Measurements from ENCODE around the gene CDK5RAP3. TPM values are rescaled to one million over a fixed set of nuclear protein-coding genes. Genes with fewer than 3 reads are reported as not detected.

Gene CDK5RAP3
- total and polyA plus RNA-seq, 7 donors = 21.0 to 44.1 (median 29.9) TPM

DNA sequence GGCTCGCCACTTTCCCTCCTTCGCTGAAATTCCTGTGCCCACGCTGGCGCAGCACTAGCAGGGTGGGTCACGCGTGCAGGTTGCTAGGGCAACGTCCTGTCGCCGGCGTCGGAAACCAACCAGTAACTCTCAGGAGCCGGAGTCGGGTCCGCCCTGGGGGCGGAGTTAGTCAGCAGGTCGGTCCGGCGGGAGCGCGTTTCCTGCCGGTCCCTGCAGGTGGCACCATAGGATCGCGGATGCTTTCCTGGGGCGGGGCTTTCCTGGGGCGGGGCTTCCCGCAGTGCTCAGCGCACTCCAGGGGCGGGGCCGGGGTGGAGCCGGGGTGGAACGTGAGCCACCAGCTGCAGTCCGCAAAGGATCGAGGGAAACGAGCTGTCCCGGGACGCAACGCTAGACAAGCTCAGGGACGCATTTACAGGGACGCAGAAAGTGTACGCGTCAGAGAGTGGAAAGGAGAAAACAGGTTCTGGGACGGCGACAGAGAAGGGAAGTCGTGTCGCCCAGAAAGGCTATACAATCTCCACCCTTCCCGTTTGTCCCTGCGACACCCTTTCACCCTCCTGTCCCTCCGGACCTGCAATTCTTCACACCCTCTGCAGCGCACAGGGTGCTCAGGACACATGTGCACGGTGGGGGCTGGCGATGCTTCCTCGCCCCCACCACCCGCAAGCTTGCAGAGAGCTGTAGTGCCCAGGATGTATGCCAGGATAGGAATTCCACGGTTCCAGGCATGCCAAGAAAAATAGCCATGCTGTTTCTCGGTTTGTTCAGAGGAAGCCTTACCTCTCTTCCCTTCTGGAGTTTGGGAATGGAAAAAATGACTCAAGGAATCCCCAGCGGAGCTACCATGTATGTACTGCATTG lies 54.4 kb downstream of the CDK5RAP3 start:
- ATAC-seq = peak; percentile 86 to 89 (median 87)
- peak; percentile 97 to 99 for DNase-seq
- Histone ChIP-seq H3K4me1 (peaks cover 39% of the 10 kb centered on the region), H3K27me3 (ENCODE audit: insufficient read depth in 3 of 3, low read length in 2 of 3) (peaks cover 0 to 3% (median 0%) of the 10 kb centered on the region in 3 donors), H3K36me3 (ENCODE audit: insufficient read depth in 1 of 2, low read depth in 1 of 2) (no peaks in the 10 kb centered on the region), H3K27ac (peak overlapping the region; percentile 79), H3K9me3 (no peaks in the 10 kb centered on the region), H3K4me3 (peak overlapping the region; percentile 67)
- intact Hi-C loops (cut with DNase I) = loop anchor here in 1 of 2 donors (1.0 to 10.0 kb wide), 2 partner anchors 107 to 570 kb away; partner anchors contain the start of genes HOXB3 and HOXB5
- TF ChIP-seq, protein P1, sequence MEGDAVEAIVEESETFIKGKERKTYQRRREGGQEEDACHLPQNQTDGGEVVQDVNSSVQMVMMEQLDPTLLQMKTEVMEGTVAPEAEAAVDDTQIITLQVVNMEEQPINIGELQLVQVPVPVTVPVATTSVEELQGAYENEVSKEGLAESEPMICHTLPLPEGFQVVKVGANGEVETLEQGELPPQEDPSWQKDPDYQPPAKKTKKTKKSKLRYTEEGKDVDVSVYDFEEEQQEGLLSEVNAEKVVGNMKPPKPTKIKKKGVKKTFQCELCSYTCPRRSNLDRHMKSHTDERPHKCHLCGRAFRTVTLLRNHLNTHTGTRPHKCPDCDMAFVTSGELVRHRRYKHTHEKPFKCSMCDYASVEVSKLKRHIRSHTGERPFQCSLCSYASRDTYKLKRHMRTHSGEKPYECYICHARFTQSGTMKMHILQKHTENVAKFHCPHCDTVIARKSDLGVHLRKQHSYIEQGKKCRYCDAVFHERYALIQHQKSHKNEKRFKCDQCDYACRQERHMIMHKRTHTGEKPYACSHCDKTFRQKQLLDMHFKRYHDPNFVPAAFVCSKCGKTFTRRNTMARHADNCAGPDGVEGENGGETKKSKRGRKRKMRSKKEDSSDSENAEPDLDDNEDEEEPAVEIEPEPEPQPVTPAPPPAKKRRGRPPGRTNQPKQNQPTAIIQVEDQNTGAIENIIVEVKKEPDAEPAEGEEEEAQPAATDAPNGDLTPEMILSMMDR (IDR thresholded peaks at IDR 0.05) = peak; percentile 67
- WGBS, 3 donors = 1% methylated on average over 52 to 56 of the region's 56 CpGs

DNA sequence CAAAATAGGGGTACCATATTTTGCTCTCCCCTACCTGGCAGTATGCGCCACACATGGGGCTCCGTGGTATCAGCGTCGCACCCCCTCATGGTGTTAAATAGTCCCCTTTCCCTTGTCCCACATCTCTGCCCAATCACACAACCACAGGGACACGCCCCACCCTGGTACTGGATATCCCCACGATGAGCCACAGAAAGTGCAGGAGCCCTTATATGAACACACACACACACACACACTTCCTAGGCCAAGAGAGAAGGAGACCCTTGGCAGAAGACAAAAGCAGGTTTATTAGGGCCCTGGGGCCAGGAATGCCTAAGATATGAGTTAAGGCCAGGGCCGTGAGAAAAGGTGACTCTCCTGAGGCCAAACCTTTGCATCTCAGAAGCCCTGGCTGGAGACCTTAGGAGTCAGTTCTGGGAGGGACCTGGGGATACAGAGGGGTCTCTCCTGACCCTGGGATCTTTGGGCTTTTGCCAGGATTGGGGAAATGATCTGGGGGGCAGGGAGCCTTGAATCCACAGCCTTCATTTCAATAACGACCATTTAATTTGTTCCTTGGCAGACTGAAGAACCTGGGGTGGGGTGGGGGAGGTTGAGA lies 55.1 kb downstream of the CDK5RAP3 start:
- TF ChIP-seq, protein P1 (IDR thresholded peaks at IDR 0.05) = no peak
- Histone ChIP-seq H3K36me3 (ENCODE audit: insufficient read depth in 1 of 2, low read depth in 1 of 2) (no peaks in the 10 kb centered on the region), H3K27me3 (ENCODE audit: insufficient read depth in 3 of 3, low read length in 2 of 3) (peaks cover 0 to 3% (median 0%) of the 10 kb centered on the region in 3 donors), H3K9me3 (no peaks in the 10 kb centered on the region), H3K4me1 (peaks cover 39% of the 10 kb centered on the region), H3K4me3 (peak overlapping the region; percentile 67), H3K27ac (peak overlapping the region; percentile 79)
- intact Hi-C loops (cut with DNase I) = loop anchor here (1.0 to 10.0 kb wide), 5 partner anchors 48 to 569 kb away; partner anchors contain the start of genes HOXB3 (in 1 of the 2) and HOXB5 (in 1 of the 2)
- DNase-seq (no peak), ATAC-seq (peak in 2 of 4 donors; percentile 1 to 8)
- 14 to 32% (median 17%) methylated on average over 8 of the region's 8 CpGs for WGBS, 3 donors

DNA sequence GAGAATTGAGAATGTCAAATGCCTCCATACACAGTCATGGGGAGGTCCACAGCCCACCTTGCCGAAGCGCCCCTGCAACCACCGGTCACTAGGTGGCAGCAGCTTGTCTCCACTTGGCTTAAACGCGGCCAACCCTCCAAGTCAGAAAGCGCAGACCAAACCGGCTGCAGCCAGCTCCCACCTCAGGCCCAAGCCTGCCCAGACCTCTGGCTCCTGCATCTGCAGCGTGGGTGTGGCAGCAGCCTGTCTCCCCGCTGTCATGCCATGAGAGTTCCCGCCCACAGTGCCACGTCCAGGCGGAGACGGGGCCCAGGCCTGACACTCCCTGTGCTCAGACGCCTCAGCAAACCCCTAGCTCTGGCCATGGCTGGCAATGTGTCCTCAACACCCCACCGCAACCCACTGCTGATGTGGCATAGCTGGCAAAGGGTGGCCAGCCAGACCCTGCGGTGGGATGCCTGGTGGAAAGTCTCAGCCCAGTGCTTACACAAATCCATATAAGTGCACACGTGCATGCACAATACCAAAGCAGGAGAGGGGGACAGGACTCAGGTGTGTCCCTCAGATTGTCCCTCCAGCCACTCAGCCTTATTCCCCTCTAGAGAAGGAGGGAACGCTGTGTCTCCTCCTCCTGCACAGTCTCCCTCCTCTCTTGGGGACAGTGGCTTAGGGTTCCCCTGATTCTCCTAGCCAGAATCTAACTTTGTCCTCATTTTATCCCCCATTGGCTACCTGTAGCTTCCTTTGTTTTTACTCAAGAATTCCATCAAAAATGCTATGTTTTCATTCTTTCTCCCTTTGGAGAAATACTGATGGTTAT lies 55.8 kb downstream of the CDK5RAP3 start:
- Histone ChIP-seq H3K9me3 (no peaks in the 10 kb centered on the region), H3K27me3 (ENCODE audit: insufficient read depth in 3 of 3, low read length in 2 of 3) (peaks cover 0 to 3% (median 0%) of the 10 kb centered on the region in 3 donors), H3K36me3 (ENCODE audit: insufficient read depth in 1 of 2, low read depth in 1 of 2) (peaks cover 0 to 4% of the 10 kb centered on the region in 2 donors), H3K4me1 (peaks cover 39% of the 10 kb centered on the region), H3K27ac (peak overlapping the region; percentile 79), H3K4me3 (peak overlapping the region; percentile 67)
- intact Hi-C loops (cut with DNase I) = loop anchor here (1.0 to 10.0 kb wide), 4 partner anchors 48 to 568 kb away; partner anchors contain the start of genes HOXB3 (in 1 of the 2) and HOXB5 (in 1 of the 2)
- TF ChIP-seq, protein P1 (IDR thresholded peaks at IDR 0.05) = peak; percentile 79
- ATAC-seq (peak; percentile 37 to 69 (median 58)), DNase-seq (peak; percentile 79 to 93)
- WGBS, 3 donors = 13 to 23% (median 19%) methylated on average over 15 to 18 of the region's 18 CpGs

DNA sequence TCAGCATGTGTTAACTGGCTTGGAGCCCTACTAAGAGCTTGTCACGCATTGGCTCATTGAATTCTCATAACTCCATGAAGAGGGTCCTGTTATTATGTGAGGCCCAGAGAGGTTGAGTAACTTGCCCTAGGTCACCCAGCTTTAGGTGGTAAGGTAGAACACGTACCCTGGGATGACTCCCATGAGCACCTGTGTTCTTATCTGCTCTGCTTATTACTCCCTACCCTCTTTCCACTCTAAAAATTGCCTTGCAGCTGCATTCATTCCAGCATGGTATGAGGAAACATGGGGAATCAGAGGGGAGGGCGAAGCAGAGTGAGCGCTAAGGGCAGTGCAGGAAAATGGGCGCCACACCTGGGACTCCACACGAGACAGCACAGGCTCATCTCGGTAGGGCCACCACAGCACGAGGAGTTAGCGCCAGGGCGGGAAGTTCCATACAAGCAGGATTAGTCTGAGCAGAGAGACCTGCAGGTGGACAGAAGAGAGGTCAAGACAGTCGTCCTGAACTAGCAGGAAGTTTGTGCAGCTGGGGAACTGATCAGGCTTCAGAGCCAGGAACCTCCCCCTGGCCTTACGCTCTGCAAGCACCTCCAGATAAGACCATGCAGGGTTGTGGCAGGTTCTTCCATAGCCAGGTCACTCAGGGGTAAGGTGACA lies 56.5 kb downstream of the CDK5RAP3 start:
- intact Hi-C loops (cut with DNase I) = loop anchor here (2.0 to 10.0 kb wide), 3 partner anchors 47 to 567 kb away; partner anchors contain the start of genes HOXB3 (in 1 of the 2) and HOXB5 (in 1 of the 2)
- ATAC-seq = no peak
- peaks cover 39% of the 10 kb centered on the region for H3K4me1 ChIP-seq
- H3K27me3 ChIP-seq (ENCODE audit: insufficient read depth in 3 of 3, low read length in 2 of 3) = peaks cover 0 to 3% (median 0%) of the 10 kb centered on the region in 3 donors
- WGBS, 3 donors = 76 to 80% (median 80%) methylated on average over 12 of the region's 12 CpGs
- TF ChIP-seq, protein P1 (IDR thresholded peaks at IDR 0.05) = no peak
- no peak overlapping the region for H3K4me3 ChIP-seq
- H3K9me3 ChIP-seq = no peaks in the 10 kb centered on the region
- DNase-seq = no peak
- H3K36me3 ChIP-seq (ENCODE audit: insufficient read depth in 1 of 2, low read depth in 1 of 2) = peaks cover 0 to 11% of the 10 kb centered on the region in 2 donors
- H3K27ac ChIP-seq = peak overlapping the region; percentile 79

Data from psoas muscle (tissue), 8 donors.